WTC11 (cell line): ENCODE results near the gene PRKCZ. TPM values are rescaled to one million over a fixed set of nuclear protein-coding genes. Genes with fewer than 3 reads are reported as not detected.
A peak's percentile ranks its signal among the peaks of the same experiment; 100 is the strongest.

Experiments
- ATF2 ChIP-seq: sonication (generic); formaldehyde crosslinking; IDR thresholded peaks from 2 replicates; pipeline ENCODE4 v1.8.1; 2022; ENCODE audit warnings: low read depth, missing genetic modification reagents, borderline replicate concordance
- CREM ChIP-seq: sonication (generic); formaldehyde crosslinking; IDR thresholded peaks from 2 replicates; pipeline ENCODE4 v1.8.1; 2022; ENCODE audit warnings: mild to moderate bottlenecking, missing genetic modification reagents, moderate library complexity
- E2F1 ChIP-seq: sonication (generic); formaldehyde crosslinking; IDR thresholded peaks from 2 replicates; pipeline ENCODE4 v1.8.0; 2022; ENCODE audit warnings: mild to moderate bottlenecking, missing genetic modification reagents
- ELF4 ChIP-seq: sonication (generic); formaldehyde crosslinking; IDR thresholded peaks from 2 replicates; pipeline ENCODE4 v1.8.1; 2022; ENCODE audit warnings: low read depth, mild to moderate bottlenecking, moderate library complexity, missing genetic modification reagents
- ETV6 ChIP-seq: sonication (generic); formaldehyde crosslinking; IDR thresholded peaks from 2 replicates; pipeline ENCODE4 v1.8.1; 2022; ENCODE audit warnings: mild to moderate bottlenecking, missing genetic modification reagents
- FOXK1 ChIP-seq: sonication (generic); formaldehyde crosslinking; IDR thresholded peaks from 2 replicates; pipeline ENCODE4 v1.8.0; 2022; ENCODE audit warnings: mild to moderate bottlenecking, moderate library complexity, missing genetic modification reagents
- FOXP1 ChIP-seq: sonication (generic); formaldehyde crosslinking; IDR thresholded peaks from 2 replicates; pipeline ENCODE4 v1.8.0; 2022; ENCODE audit warnings: missing genetic modification reagents, mild to moderate bottlenecking, moderate library complexity, borderline replicate concordance
- KAT7 ChIP-seq: sonication (generic); formaldehyde crosslinking; IDR thresholded peaks from 2 replicates; pipeline ENCODE4 v1.8.1; 2023; ENCODE audit warnings: missing genetic modification reagents, mild to moderate bottlenecking, borderline replicate concordance
- NFE2L1 ChIP-seq: sonication (generic); formaldehyde crosslinking; IDR thresholded peaks from 2 replicates; pipeline ENCODE4 v1.8.1; 2023; ENCODE audit warnings: missing genetic modification reagents
- NR3C1 ChIP-seq: sonication (generic); formaldehyde crosslinking; conservative IDR thresholded peaks from 2 replicates; pipeline ENCODE4 v1.8.1; 2023; ENCODE audit warnings: low read depth, mild to moderate bottlenecking, missing genetic modification reagents
- RELA ChIP-seq: sonication (generic); formaldehyde crosslinking; IDR thresholded peaks from 2 replicates; pipeline ENCODE4 v1.8.1; 2022; ENCODE audit warnings: missing genetic modification reagents, mild to moderate bottlenecking, borderline replicate concordance
- SP1 ChIP-seq: sonication (generic); formaldehyde crosslinking; conservative IDR thresholded peaks from 2 replicates; pipeline ENCODE4 v1.8.1; 2022; ENCODE audit warnings: missing genetic modification reagents
- TCF7 ChIP-seq: sonication (generic); formaldehyde crosslinking; IDR thresholded peaks from 2 replicates; pipeline ENCODE4 v1.8.0; 2022; ENCODE audit warnings: mild to moderate bottlenecking, low read depth, missing genetic modification reagents, moderate library complexity
- ZNF138 ChIP-seq: sonication (generic); formaldehyde crosslinking; conservative IDR thresholded peaks from 2 replicates; pipeline ENCODE4 v1.8.1; 2022; ENCODE audit warnings: mild to moderate bottlenecking, moderate library complexity, missing genetic modification reagents
- ZNF671 ChIP-seq: fragments of 250-450 bp; sonication (Bioruptor Pico); IDR thresholded peaks from 2 replicates; pipeline ENCODE4 v1.8.0; 2021; ENCODE audit warnings: mild to moderate bottlenecking
- total RNA-seq: library from RNA; stranded (reverse); gene quantifications from 3 replicates; pipeline ENCODE4 v1.2.3, GENCODE V29; 2021
- TF ChIP-seq, protein P1 (sequence below): fragments of 250-450 bp; sonication (Bioruptor Pico); IDR thresholded peaks from 2 replicates; pipeline ENCODE4 v1.9.0; 2021; ENCODE audit warnings: mild to moderate bottlenecking, borderline replicate concordance
- TF ChIP-seq, protein P2 (sequence below): sonication (generic); formaldehyde crosslinking; IDR thresholded peaks from 2 replicates; pipeline ENCODE4 v1.8.0; 2022; ENCODE audit warnings: mild to moderate bottlenecking, missing genetic modification reagents
- TF ChIP-seq, protein P3 (sequence below): sonication (generic); formaldehyde crosslinking; IDR thresholded peaks from 2 replicates; pipeline ENCODE4 v1.8.1; 2022; ENCODE audit warnings: low read depth, mild to moderate bottlenecking, moderate library complexity, missing genetic modification reagents, borderline replicate concordance
- TF ChIP-seq, protein P4 (sequence below): sonication (generic); formaldehyde crosslinking; IDR thresholded peaks from 2 replicates; pipeline ENCODE4 v1.8.0; 2023; ENCODE audit warnings: missing genetic modification reagents, mild to moderate bottlenecking, borderline replicate concordance

Gene PRKCZ
- total RNA-seq, 1 experiment from 2014 or later = 52.5 TPM

DNA sequence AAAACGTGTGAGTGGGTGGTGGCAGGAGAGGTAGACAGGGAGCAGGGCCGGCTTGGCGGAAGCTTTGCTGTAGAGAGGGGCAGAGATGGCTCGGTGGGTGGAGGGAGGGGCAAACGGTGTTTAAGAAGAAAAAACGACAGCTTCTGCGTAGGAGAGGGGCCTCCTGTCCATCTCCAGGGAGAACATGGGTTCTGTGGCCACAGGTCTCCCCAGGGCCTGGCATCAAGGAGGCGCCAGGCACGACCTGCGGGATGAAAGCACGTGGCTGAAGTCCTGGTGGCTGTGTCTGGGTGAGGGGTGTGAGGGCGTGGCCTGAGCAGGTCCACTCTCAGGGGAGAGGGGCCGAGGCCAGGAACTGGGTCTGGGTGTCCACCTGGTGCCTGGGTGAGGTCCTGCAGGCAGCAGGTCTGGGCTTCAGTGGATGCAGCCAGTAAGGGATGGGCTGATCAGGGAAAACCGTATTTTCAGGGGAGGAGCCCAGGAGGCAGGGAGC is 940 bp upstream of the PRKCZ start (continued):
- TF ChIP-seq, protein P1, sequence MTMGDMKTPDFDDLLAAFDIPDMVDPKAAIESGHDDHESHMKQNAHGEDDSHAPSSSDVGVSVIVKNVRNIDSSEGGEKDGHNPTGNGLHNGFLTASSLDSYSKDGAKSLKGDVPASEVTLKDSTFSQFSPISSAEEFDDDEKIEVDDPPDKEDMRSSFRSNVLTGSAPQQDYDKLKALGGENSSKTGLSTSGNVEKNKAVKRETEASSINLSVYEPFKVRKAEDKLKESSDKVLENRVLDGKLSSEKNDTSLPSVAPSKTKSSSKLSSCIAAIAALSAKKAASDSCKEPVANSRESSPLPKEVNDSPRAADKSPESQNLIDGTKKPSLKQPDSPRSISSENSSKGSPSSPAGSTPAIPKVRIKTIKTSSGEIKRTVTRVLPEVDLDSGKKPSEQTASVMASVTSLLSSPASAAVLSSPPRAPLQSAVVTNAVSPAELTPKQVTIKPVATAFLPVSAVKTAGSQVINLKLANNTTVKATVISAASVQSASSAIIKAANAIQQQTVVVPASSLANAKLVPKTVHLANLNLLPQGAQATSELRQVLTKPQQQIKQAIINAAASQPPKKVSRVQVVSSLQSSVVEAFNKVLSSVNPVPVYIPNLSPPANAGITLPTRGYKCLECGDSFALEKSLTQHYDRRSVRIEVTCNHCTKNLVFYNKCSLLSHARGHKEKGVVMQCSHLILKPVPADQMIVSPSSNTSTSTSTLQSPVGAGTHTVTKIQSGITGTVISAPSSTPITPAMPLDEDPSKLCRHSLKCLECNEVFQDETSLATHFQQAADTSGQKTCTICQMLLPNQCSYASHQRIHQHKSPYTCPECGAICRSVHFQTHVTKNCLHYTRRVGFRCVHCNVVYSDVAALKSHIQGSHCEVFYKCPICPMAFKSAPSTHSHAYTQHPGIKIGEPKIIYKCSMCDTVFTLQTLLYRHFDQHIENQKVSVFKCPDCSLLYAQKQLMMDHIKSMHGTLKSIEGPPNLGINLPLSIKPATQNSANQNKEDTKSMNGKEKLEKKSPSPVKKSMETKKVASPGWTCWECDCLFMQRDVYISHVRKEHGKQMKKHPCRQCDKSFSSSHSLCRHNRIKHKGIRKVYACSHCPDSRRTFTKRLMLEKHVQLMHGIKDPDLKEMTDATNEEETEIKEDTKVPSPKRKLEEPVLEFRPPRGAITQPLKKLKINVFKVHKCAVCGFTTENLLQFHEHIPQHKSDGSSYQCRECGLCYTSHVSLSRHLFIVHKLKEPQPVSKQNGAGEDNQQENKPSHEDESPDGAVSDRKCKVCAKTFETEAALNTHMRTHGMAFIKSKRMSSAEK (CRISPR knock-in tag) = no peak
- TF ChIP-seq E2F1 (peak; percentile 85; the same call in 1 of the 2 replicates), RELA (CRISPR knock-in tag) (no peak), NR3C1 (CRISPR knock-in tag) (no peak; the same call in 1 of the 2 replicates), ZNF671 (CRISPR knock-in tag) (no peak), TCF7 (CRISPR knock-in tag) (no peak), FOXK1 (CRISPR knock-in tag) (peak; percentile 82), ELF4 (CRISPR knock-in tag) (no peak), ETV6 (CRISPR knock-in tag) (peak; percentile 65), ZNF138 (0 out of 2 replicates have a peak, but pooled peaks have one; percentile 62), SP1 (CRISPR knock-in tag) (peak; percentile 62), CREM (CRISPR knock-in tag) (no peak), NFE2L1 (CRISPR knock-in tag) (peak; percentile 93), FOXP1 (CRISPR knock-in tag) (peak; percentile 90), KAT7 (no peak), ATF2 (CRISPR knock-in tag) (peak; percentile 65; the same call in 1 of the 2 replicates)
- TF ChIP-seq, protein P2, sequence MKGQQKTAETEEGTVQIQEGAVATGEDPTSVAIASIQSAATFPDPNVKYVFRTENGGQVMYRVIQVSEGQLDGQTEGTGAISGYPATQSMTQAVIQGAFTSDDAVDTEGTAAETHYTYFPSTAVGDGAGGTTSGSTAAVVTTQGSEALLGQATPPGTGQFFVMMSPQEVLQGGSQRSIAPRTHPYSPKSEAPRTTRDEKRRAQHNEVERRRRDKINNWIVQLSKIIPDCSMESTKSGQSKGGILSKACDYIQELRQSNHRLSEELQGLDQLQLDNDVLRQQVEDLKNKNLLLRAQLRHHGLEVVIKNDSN (CRISPR knock-in tag) = peak; percentile 73; the same call in 1 of the 2 replicates
- TF ChIP-seq, protein P3, sequence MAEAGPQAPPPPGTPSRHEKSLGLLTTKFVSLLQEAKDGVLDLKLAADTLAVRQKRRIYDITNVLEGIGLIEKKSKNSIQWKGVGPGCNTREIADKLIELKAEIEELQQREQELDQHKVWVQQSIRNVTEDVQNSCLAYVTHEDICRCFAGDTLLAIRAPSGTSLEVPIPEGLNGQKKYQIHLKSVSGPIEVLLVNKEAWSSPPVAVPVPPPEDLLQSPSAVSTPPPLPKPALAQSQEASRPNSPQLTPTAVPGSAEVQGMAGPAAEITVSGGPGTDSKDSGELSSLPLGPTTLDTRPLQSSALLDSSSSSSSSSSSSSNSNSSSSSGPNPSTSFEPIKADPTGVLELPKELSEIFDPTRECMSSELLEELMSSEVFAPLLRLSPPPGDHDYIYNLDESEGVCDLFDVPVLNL (CRISPR knock-in tag) = no peak
- TF ChIP-seq, protein P4, sequence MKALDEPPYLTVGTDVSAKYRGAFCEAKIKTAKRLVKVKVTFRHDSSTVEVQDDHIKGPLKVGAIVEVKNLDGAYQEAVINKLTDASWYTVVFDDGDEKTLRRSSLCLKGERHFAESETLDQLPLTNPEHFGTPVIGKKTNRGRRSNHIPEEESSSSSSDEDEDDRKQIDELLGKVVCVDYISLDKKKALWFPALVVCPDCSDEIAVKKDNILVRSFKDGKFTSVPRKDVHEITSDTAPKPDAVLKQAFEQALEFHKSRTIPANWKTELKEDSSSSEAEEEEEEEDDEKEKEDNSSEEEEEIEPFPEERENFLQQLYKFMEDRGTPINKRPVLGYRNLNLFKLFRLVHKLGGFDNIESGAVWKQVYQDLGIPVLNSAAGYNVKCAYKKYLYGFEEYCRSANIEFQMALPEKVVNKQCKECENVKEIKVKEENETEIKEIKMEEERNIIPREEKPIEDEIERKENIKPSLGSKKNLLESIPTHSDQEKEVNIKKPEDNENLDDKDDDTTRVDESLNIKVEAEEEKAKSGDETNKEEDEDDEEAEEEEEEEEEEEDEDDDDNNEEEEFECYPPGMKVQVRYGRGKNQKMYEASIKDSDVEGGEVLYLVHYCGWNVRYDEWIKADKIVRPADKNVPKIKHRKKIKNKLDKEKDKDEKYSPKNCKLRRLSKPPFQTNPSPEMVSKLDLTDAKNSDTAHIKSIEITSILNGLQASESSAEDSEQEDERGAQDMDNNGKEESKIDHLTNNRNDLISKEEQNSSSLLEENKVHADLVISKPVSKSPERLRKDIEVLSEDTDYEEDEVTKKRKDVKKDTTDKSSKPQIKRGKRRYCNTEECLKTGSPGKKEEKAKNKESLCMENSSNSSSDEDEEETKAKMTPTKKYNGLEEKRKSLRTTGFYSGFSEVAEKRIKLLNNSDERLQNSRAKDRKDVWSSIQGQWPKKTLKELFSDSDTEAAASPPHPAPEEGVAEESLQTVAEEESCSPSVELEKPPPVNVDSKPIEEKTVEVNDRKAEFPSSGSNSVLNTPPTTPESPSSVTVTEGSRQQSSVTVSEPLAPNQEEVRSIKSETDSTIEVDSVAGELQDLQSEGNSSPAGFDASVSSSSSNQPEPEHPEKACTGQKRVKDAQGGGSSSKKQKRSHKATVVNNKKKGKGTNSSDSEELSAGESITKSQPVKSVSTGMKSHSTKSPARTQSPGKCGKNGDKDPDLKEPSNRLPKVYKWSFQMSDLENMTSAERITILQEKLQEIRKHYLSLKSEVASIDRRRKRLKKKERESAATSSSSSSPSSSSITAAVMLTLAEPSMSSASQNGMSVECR (CRISPR knock-in tag) = peak; percentile 69; the same call in 1 of the 2 replicates
- TF ChIP-seq, all 79 proteins: peak for 26
